Endometrial microvascular endothelial cells (primary cell): Measurements from ENCODE around the gene RECK. TPM values are rescaled to one million over a fixed set of nuclear protein-coding genes. Genes with fewer than 3 reads are reported as not detected.

ENCODE experiments used
- in situ Hi-C: cut with HindIII; loops from 2 replicates; pipeline ENCODE4 v1.10.0; 2017; ENCODE audit warnings: low sequenced_read_pairs, low pct_unique_long_range_greater_than_20kb; ENCODE audit errors: inconsistent ontology term
- total RNA-seq: library from RNA; depleted of rRNA; stranded (reverse); fragments of >200 nt; gene quantifications from one replicate; pipeline ENCODE4 v1.2.3, GENCODE V29; 2015; ENCODE audit errors: inconsistent ontology term

Gene RECK
- total RNA-seq, 1 donor from 2014 or later, result 13.6 TPM

- in situ Hi-C loops, result no loop called here
Observed at GRCh38 chr9:36164372-36164771, 127.7 kb downstream of the RECK start.

- in situ Hi-C loops, result no loop called here
Observed at GRCh38 chr9:36164989-36165388, 128.3 kb downstream of the RECK start.

- in situ Hi-C loops, result no loop called here
Observed at GRCh38 chr9:36165826-36166167, 129.1 kb downstream of the RECK start.

- in situ Hi-C loops, result no loop called here
Observed at GRCh38 chr9:36166168-36166927, 129.6 kb downstream of the RECK start.

GRCh38 chr9:36169166-36169565 lies 132.5 kb downstream of the RECK start, which contains the start of gene CCIN:
TSS of gene CCIN (plus strand) at chr9:36169388. CDS start at chr9:36169503, 115 bp downstream.
- in situ Hi-C loops, result no loop called here

- in situ Hi-C loops, result no loop called here
Observed at GRCh38 chr9:36169708-36170107, 133.0 kb downstream of the RECK start.

GRCh38 chr9:36170531-36170930 lies 133.8 kb downstream of the RECK start:
- in situ Hi-C loops, result no loop called here

GRCh38 chr9:36173861-36174260 lies 137.1 kb downstream of the RECK start:
- in situ Hi-C loops, result no loop called here

Other genes with a start within 250 kb of the RECK start
- gene NPR2, start 245.3 kb upstream of the RECK start, total RNA-seq, result 18.3 TPM
- not detected for gene SPAG8, start 224.7 kb upstream of the RECK start, total RNA-seq
- gene HINT2, start 221.9 kb upstream of the RECK start, total RNA-seq, result 53.3 TPM
- not detected for gene FAM221B, start 208.2 kb upstream of the RECK start, total RNA-seq
- 0.09 TPM for gene TMEM8B, start 207.7 kb upstream of the RECK start, total RNA-seq
- gene OR13J1, start 166.5 kb upstream of the RECK start, total RNA-seq, result not detected
- 0.19 TPM for gene HRCT1, start 130.7 kb upstream of the RECK start, total RNA-seq
- 34.1 TPM for gene SPAAR, start 127.4 kb upstream of the RECK start, total RNA-seq
- gene OR2S2, start 78.8 kb upstream of the RECK start, total RNA-seq, result not detected
- gene GLIPR2, start 99.8 kb downstream of the RECK start, total RNA-seq, result 35.7 TPM
- 1.9 TPM for gene CCIN, start 132.5 kb downstream of the RECK start, total RNA-seq
- gene CLTA, start 154.0 kb downstream of the RECK start, total RNA-seq, result 387 TPM
- 12.4 TPM for gene GNE, start 221.5 kb downstream of the RECK start, total RNA-seq